ENCODE data around the gene CACYBP.

GRCh38 chr1:174995121-174995520, 4.6 kb upstream of the CACYBP start:
- TF ChIP-seq, protein P1, sequence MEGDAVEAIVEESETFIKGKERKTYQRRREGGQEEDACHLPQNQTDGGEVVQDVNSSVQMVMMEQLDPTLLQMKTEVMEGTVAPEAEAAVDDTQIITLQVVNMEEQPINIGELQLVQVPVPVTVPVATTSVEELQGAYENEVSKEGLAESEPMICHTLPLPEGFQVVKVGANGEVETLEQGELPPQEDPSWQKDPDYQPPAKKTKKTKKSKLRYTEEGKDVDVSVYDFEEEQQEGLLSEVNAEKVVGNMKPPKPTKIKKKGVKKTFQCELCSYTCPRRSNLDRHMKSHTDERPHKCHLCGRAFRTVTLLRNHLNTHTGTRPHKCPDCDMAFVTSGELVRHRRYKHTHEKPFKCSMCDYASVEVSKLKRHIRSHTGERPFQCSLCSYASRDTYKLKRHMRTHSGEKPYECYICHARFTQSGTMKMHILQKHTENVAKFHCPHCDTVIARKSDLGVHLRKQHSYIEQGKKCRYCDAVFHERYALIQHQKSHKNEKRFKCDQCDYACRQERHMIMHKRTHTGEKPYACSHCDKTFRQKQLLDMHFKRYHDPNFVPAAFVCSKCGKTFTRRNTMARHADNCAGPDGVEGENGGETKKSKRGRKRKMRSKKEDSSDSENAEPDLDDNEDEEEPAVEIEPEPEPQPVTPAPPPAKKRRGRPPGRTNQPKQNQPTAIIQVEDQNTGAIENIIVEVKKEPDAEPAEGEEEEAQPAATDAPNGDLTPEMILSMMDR (IDR thresholded peaks at IDR 0.05) = no peak
- TF ChIP-seq POLR2AphosphoS5 (IDR thresholded peaks at IDR 0.05) = no peak
